GM18517 (cell line): ENCODE measurements around the gene RSPH6A.

ENCODE experiments used
- ATAC-seq: cut with Tn5 transposase; IDR thresholded peaks from one replicate; pipeline ENCODE4 v1.9.1; 2021; ENCODE audit warnings: mild to moderate bottlenecking, moderate library complexity; ENCODE audit not compliant: unreplicated experiment

RSPH6A gene

GRCh38 chr19:45814851-45815480, at the start of gene RSPH6A:
Gene RSPH6A, minus strand, starts transcription at chr19:45815308. Its CDS starts 132 bp downstream, at chr19:45815176.
- no peak for ATAC-seq

GRCh38 chr19:45864629-45865082, 49.5 kb upstream of the RSPH6A start:
- no peak for ATAC-seq

- ATAC-seq: no peak
Measured at GRCh38 chr19:45863840-45864628, 48.9 kb upstream of the RSPH6A start, which contains the start of gene FOXA3. Gene FOXA3, plus strand, starts transcription at chr19:45864326. Its CDS starts 131 bp downstream, at chr19:45864457.

GRCh38 chr19:45863335-45863839, 48.3 kb upstream of the RSPH6A start:
- no peak for ATAC-seq

- ATAC-seq: peak; percentile 74
Measured at GRCh38 chr19:45862564-45863334, 47.6 kb upstream of the RSPH6A start, which contains the start of gene SYMPK. Gene SYMPK, minus strand, starts transcription at chr19:45863147. Its CDS starts 8,652 bp downstream, at chr19:45854495.

GRCh38 chr19:45862271-45862563, 47.1 kb upstream of the RSPH6A start:
- no peak for ATAC-seq

- ATAC-seq: no peak
Measured at GRCh38 chr19:45860359-45861259, 45.5 kb upstream of the RSPH6A start.

- no peak for ATAC-seq
Measured at GRCh38 chr19:45854167-45854778, 39.2 kb upstream of the RSPH6A start.

GRCh38 chr19:45852983-45853382, 37.9 kb upstream of the RSPH6A start:
- no peak for ATAC-seq

GRCh38 chr19:45852145-45852750, 37.1 kb upstream of the RSPH6A start:
- no peak for ATAC-seq

GRCh38 chr19:45848922-45849321, 33.8 kb upstream of the RSPH6A start:
- ATAC-seq: no peak

- ATAC-seq: no peak
Measured at GRCh38 chr19:45847663-45848062, 32.6 kb upstream of the RSPH6A start.

GRCh38 chr19:45842198-45842597, 27.1 kb upstream of the RSPH6A start:
- no peak for ATAC-seq

GRCh38 chr19:45834970-45835369, 19.9 kb upstream of the RSPH6A start:
- no peak for ATAC-seq

GRCh38 chr19:45828945-45829344, 13.8 kb upstream of the RSPH6A start:
- ATAC-seq: no peak

- no peak for ATAC-seq
Measured at GRCh38 chr19:45828523-45828922, 13.4 kb upstream of the RSPH6A start.

GRCh38 chr19:45827459-45828093, 12.5 kb upstream of the RSPH6A start:
- ATAC-seq: no peak

GRCh38 chr19:45826934-45827333, 11.8 kb upstream of the RSPH6A start:
- ATAC-seq: no peak
